GM23248 (cell line): ENCODE data around the gene TBL1X. TPM values are rescaled to one million over a fixed set of nuclear protein-coding genes. Genes with fewer than 3 reads are reported as not detected.
"Not testable (repeated sequence)": the region's sequence is repeated elsewhere in the genome, so short reads cannot be mapped to it uniquely, and the experiment has no call there.

Experiments
- DNase-seq: peaks from one replicate; pipeline ENCODE4 v3.0.0-alpha.2; 2015
- H2AFZ ChIP-seq: fragments of 200-600 bp; sonication (generic); 2 replicates; pipeline ENCODE4 v1.6.1; 2016; ENCODE audit warnings: antibody characterized with exemption
- H3F3A ChIP-seq: fragments of 200-600 bp; sonication (generic); 2 replicates; pipeline ENCODE4 v1.6.1; 2016; ENCODE audit warnings: mild to moderate bottlenecking, antibody characterized with exemption, mixed run types; ENCODE audit not compliant: insufficient read depth
- H3K27ac ChIP-seq: fragments of 200-600 bp; sonication (generic); 2 replicates; pipeline ENCODE4 v1.5.1; 2016; ENCODE audit warnings: mild to moderate bottlenecking
- H3K27me3 ChIP-seq: fragments of 200-600 bp; sonication (generic); replicated peaks from 2 replicates; pipeline ENCODE4 v1.6.1; 2016; ENCODE audit warnings: mild to moderate bottlenecking; ENCODE audit not compliant: insufficient read depth
- H3K36me3 ChIP-seq: fragments of 200-600 bp; sonication (generic); 2 replicates; pipeline ENCODE4 v1.6.1; 2016; ENCODE audit warnings: low read depth, mild to moderate bottlenecking
- H3K4me1 ChIP-seq: fragments of 200-600 bp; sonication (generic); 2 replicates; pipeline ENCODE4 v1.6.1; 2016; ENCODE audit warnings: mild to moderate bottlenecking; ENCODE audit not compliant: insufficient read depth
- H3K4me2 ChIP-seq: fragments of 200-600 bp; sonication (generic); one replicate; pipeline ENCODE4 v1.6.1; 2016; ENCODE audit warnings: mild to moderate bottlenecking; ENCODE audit not compliant: unreplicated experiment
- H3K4me3 ChIP-seq: fragments of 200-600 bp; sonication (generic); 2 replicates; pipeline ENCODE4 v1.5.1; 2016; ENCODE audit warnings: mild to moderate bottlenecking
- H3K79me2 ChIP-seq: fragments of 200-600 bp; sonication (generic); 2 replicates; pipeline ENCODE4 v1.6.1; 2016; ENCODE audit warnings: mild to moderate bottlenecking; ENCODE audit not compliant: insufficient read depth
- H3K9ac ChIP-seq: fragments of 200-600 bp; sonication (generic); 2 replicates; pipeline ENCODE4 v1.6.1; 2016; ENCODE audit warnings: mild to moderate bottlenecking
- H3K9me2 ChIP-seq: fragments of 200-600 bp; sonication (generic); 2 replicates; pipeline ENCODE4 v1.6.1; 2016; ENCODE audit warnings: mixed run types, mild to moderate bottlenecking, moderate library complexity; ENCODE audit not compliant: insufficient read depth
- H3K9me3 ChIP-seq: fragments of 200-600 bp; sonication (generic); one replicate; pipeline ENCODE4 v1.6.1; 2017; ENCODE audit warnings: low read depth
- H4K20me1 ChIP-seq: fragments of 200-600 bp; sonication (generic); 2 replicates; pipeline ENCODE4 v1.6.0; 2016; ENCODE audit not compliant: insufficient read depth
- EZH2 ChIP-seq: fragments of 200-600 bp; sonication (generic); IDR thresholded peaks from 2 replicates; pipeline ENCODE4 v1.6.1; 2018; ENCODE audit warnings: antibody characterized with exemption, mild to moderate bottlenecking; ENCODE audit not compliant: insufficient read depth, poor library complexity, severe bottlenecking
- EZH2phosphoT487 ChIP-seq: fragments of 200-600 bp; sonication (generic); IDR thresholded peaks from 2 replicates; pipeline ENCODE4 v1.6.1; 2018; ENCODE audit warnings: antibody characterized with exemption, moderate library complexity, mild to moderate bottlenecking, low read depth; ENCODE audit not compliant: insufficient read depth
- WGBS, 2 experiments: methylation state at CpG; one replicate each; pipeline ENCODE4 v1.1.6; 2015 to 2017; ENCODE audit warnings: low lambda C conversion rate in 2 of 2, low coverage in 1 of 2; ENCODE audit errors: missing lambda C conversion rate in 2 of 2; 5-methylcytosine and 5-hydroxymethylcytosine counted together
- in situ Hi-C: fragments of 300-500 bp; cut with MboI; formaldehyde crosslinking; loops from 2 replicates; pipeline ENCODE4 v1.15.0; 2020
- polyA plus RNA-seq: library from polyadenylated mRNA; unstranded; fragments of >200 nt; fragmentation: Nextera tagmentation; extraction: Ambion mirVana; gene quantifications from 2 replicates; pipeline ENCODE4 v1.2.1, GENCODE V29; 2016
- total RNA-seq: library from RNA; depleted of rRNA; stranded (reverse); fragments of >200 nt; shearing (Covaris generic); gene quantifications from 2 replicates; pipeline ENCODE4 v1.2.3, GENCODE V29; 2014

TBL1X gene
- total and polyA plus RNA-seq, 2 experiments from 2014 or later = 8.2 to 26.8 TPM

DNA sequence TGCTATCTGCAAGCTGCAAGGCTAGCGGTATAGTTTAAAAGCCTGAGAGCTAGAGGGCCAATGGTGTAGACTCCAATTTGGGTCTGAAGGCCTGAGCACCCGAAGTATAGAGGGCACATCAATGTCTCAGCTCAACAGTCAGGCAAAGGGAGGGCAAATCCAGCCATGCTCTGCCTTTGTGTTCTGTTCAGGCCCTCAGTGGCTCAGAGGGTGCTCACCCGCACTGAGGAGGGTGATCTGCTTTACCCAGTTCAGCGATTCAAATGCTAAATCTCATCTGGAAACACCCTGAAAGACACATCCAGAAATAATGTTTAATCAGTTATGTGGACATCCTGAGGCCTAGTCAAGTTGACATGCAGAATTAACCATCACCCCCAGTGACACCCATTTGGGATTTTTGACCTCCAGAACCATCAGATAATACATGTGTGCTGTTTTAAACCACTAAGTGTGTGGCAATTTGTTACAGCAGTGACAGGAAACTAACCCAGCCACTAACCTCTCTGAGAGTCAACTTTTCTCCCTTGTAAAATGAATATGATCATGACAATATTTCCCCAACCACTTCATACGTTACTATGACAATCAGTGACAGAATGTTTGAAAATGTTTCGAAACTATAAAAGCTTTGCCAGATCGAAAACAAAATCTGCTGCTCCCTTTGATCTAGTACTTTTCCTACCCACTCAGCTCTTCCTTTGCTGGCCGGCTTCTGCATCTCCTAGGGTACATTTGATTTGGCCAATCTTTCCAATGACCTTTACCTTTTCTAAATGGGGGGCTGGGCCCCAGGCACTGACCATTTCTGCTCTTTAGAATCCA lies 8.4 kb upstream of the TBL1X start:
- Histone ChIP-seq H3K9me2 (no peaks in the 10 kb centered on the region), H3F3A (no peaks in the 10 kb centered on the region), H3K79me2 (no peaks in the 10 kb centered on the region), H3K36me3 (no peaks in the 10 kb centered on the region), H3K9me3 (no peaks in the 10 kb centered on the region), H3K4me2 (no peak overlapping the region), H3K4me1 (no peaks in the 10 kb centered on the region), H3K9ac (no peak overlapping the region), H2AFZ (no peak overlapping the region), H3K27me3 (no peaks in the 10 kb centered on the region), H4K20me1 (no peaks in the 10 kb centered on the region), H3K27ac (no peak overlapping the region), H3K4me3 (no peak overlapping the region)
- no peak for DNase-seq
- TF ChIP-seq EZH2phosphoT487 (no peak), EZH2 (no peak)
- 54 to 64% methylated on average over 8 of the region's 8 CpGs for WGBS, 2 experiments
- in situ Hi-C loops = loop anchor here (25.0 kb wide), 1 partner anchor 494 kb away; no protein-coding TSS in a partner anchor

DNA sequence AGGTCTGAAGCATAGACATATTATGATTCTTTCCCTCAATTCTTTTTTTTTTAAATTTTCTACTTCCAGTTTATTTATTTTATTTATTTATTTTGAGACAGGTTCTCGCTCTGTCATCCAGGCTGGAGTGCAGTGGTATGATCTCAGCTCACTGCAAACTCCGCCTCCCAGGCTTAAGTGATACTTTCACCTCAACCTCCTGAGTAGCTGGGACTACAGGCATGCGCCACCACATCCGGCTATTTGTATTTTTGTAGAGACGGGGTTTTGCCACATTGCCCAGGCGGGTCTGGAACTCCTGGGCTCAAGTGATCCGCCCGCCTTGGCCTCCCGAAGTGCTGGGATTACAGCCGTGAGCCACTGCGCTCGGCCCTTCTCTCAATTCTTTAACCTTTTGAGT lies 6.8 kb upstream of the TBL1X start:
- not testable (repeated sequence) for H3K9ac ChIP-seq, H3K27ac ChIP-seq, H4K20me1 ChIP-seq, H3K4me2 ChIP-seq, H3F3A ChIP-seq, H3K9me2 ChIP-seq, H3K9me3 ChIP-seq, H3K79me2 ChIP-seq, DNase-seq, H2AFZ ChIP-seq, H3K27me3 ChIP-seq, H3K36me3 ChIP-seq, H3K4me3 ChIP-seq, H3K4me1 ChIP-seq
- in situ Hi-C loops = loop anchor here (25.0 kb wide), 1 partner anchor 496 kb away; no protein-coding TSS in a partner anchor
- 94 to 98% methylated on average over 8 to 12 of the region's 12 CpGs for WGBS, 2 experiments

DNA sequence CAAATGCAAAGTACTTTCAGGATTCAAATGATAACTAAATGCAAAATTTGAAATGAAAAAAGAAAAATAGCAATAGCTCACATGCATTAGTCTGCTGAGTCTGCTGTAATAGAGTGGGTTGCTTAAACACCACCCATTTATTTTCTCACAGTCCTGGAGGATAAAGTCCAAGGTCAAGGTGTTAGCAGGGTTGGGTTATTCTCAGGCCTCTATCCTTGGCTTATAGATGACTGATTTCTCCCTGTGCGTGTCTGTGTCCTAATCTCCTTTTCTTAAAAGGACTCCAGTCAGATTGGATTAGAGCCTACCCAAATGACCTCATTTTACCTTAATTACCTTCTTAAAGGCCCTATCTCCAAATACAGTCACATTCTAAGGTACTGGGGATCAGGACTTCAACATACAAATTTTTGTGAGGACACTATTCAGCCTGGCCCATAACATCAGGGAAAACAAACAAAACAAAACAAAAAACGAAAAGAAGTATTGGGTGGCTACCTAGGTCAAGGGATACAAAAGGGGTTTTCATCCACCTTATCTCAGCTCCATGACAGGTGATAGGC lies 6.3 kb upstream of the TBL1X start:
- Histone ChIP-seq H3K9me2 (no peaks in the 10 kb centered on the region), H3F3A (peaks cover 5% of the 10 kb centered on the region), H3K4me1 (no peaks in the 10 kb centered on the region), H3K9ac (no peak overlapping the region), H3K4me2 (no peak overlapping the region), H3K79me2 (no peaks in the 10 kb centered on the region), H4K20me1 (no peaks in the 10 kb centered on the region), H3K27me3 (no peaks in the 10 kb centered on the region), H3K9me3 (no peaks in the 10 kb centered on the region), H3K4me3 (no peak overlapping the region), H3K27ac (no peak overlapping the region), H2AFZ (no peak overlapping the region), H3K36me3 (no peaks in the 10 kb centered on the region)
- no peak for TF ChIP-seq EZH2phosphoT487
- no peak for DNase-seq
- WGBS, 2 experiments = 83 to 86% methylated on average over 2 of the region's 2 CpGs
- in situ Hi-C loops = loop anchor here (25.0 kb wide), 1 partner anchor 496 kb away; no protein-coding TSS in a partner anchor

DNA sequence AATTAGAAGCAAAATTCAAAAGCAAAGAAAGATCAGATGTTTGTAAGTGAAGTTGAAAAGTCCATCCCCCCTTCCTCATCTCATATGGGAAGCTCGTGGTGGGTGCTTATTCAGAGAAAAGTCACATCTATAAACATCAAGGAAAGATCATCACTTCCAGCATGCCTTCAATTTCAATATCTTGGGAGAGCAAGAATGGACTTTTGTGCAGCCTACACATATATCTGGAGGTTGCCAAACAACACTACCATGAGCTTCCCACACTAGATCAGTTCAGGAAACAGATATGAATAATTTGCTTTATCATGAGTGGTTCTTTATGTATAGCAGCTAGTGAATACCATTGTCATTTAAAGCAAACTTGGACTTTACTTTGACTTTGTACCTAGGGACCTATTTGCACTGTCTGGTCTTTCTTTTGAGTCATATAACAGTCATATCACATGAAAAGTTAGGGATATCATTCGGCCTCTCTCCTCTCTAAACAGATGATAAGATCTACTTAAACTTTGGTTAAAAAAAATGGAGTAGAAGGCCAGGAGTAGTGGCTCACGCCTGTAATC lies 5.6 kb upstream of the TBL1X start:
- Histone ChIP-seq H3K9me3 (no peaks in the 10 kb centered on the region), H3K4me3 (no peak overlapping the region), H3K9ac (no peak overlapping the region), H3K27me3 (no peaks in the 10 kb centered on the region), H3K4me2 (no peak overlapping the region), H3K27ac (no peak overlapping the region), H2AFZ (no peak overlapping the region), H4K20me1 (no peaks in the 10 kb centered on the region), H3K4me1 (no peaks in the 10 kb centered on the region), H3K79me2 (no peaks in the 10 kb centered on the region), H3K9me2 (no peaks in the 10 kb centered on the region), H3K36me3 (no peaks in the 10 kb centered on the region), H3F3A (peaks cover 12% of the 10 kb centered on the region)
- no peak for TF ChIP-seq EZH2phosphoT487
- TF ChIP-seq EZH2 = no peak
- 66 to 78% methylated on average over 3 of the region's 3 CpGs for whole genome bisulfite sequencing, 2 experiments
- DNase-seq = no peak
- in situ Hi-C loops = loop anchor here (25.0 kb wide), 1 partner anchor 497 kb away; no protein-coding TSS in a partner anchor
